B cell (primary cell): Measurements from ENCODE around the gene ARHGAP15. TPM values are rescaled to one million over a fixed set of nuclear protein-coding genes. Genes with fewer than 3 reads are reported as not detected.

Experiments
- ATAC-seq: fragments of 200-7000 bp; cut with Tn5 transposase; one replicate; pipeline ENCODE4 v1.10.0; 2021; ENCODE audit warnings: low read depth, mild to moderate bottlenecking, moderate number of reproducible peaks, moderate library complexity
- CTCF ChIA-PET: fragments of 350-600 bp; sonication (Branson Sonifier 250); formaldehyde crosslinking; loops from one replicate; lab custom pipeline; 2021; ENCODE audit warnings: antibody characterized with exemption, inconsistent platforms; lab: Charles Lee
- POLR2A ChIA-PET: fragments of 350-600 bp; sonication (Branson Sonifier 250); formaldehyde crosslinking; loops from one replicate; lab custom pipeline; 2021; ENCODE audit warnings: antibody characterized with exemption; lab: Charles Lee
- DNase-seq: peaks from one replicate; pipeline ENCODE4 v3.0.0; 2013
- H2AFZ ChIP-seq: 2 replicates; pipeline ENCODE4 v1.6.1; 2012; ENCODE audit warnings: mild to moderate bottlenecking, low read depth, low read length; ENCODE audit not compliant: insufficient read depth, poor library complexity, severe bottlenecking
- H3K27ac ChIP-seq, 2 donors: 1 replicate in 1 of 2; 2 replicates in 1 of 2; pipeline ENCODE4 v1.5.1; 2012 to 2013; ENCODE audit warnings: low read length in 2 of 2, mild to moderate bottlenecking in 2 of 2, moderate library complexity in 1 of 2
- H3K27me3 ChIP-seq, 4 experiments: fragments of 200-600 bp in 1 of 4; sonication (generic) in 1 of 4; replicated peaks in 1 of 4; 1 replicate in 2 of 4; 2 replicates in 2 of 4; pipeline versions ENCODE4 v1.6.1 to v1.7.0; 2013 to 2016; ENCODE audit warnings: low read length in 3 of 4, mild to moderate bottlenecking in 2 of 4, mixed read lengths in 1 of 4, moderate library complexity in 1 of 4; ENCODE audit not compliant: insufficient read depth in 4 of 4, control insufficient read depth in 3 of 4; ENCODE audit errors: control extremely low read depth in 1 of 4
- H3K36me3 ChIP-seq, 2 experiments: replicated peaks in 1 of 2; 1 replicate in 1 of 2; 2 replicates in 1 of 2; pipeline versions ENCODE4 v1.6.1 to v1.7.1; 2013; ENCODE audit warnings: low read length in 1 of 2; ENCODE audit not compliant: insufficient read depth in 2 of 2, control insufficient read depth in 1 of 2; ENCODE audit errors: control extremely low read depth in 1 of 2, extremely low read depth in 1 of 2
- H3K4me1 ChIP-seq, 2 donors: fragments of 200-600 bp in 1 of 2; sonication (generic) in 1 of 2; 1 replicate in 1 of 2; 2 replicates in 1 of 2; pipeline versions ENCODE4 v1.5.1 to v1.6.1; 2013 to 2017; ENCODE audit warnings: low read length in 2 of 2; ENCODE audit not compliant: control insufficient read depth in 2 of 2, insufficient read depth in 2 of 2
- H3K4me2 ChIP-seq: replicated peaks from 2 replicates; pipeline ENCODE3; 2012; ENCODE audit warnings: mild to moderate bottlenecking, low read depth, low read length; ENCODE audit not compliant: poor library complexity, severe bottlenecking
- H3K4me3 ChIP-seq, 5 experiments: fragments of 200-600 bp in 1 of 5; sonication (generic) in 1 of 5; 1 replicate in 3 of 5; 2 replicates in 2 of 5; pipeline versions ENCODE4 v1.5.1 to v1.7.0; 2011 to 2016; ENCODE audit warnings: low read length in 4 of 5, mild to moderate bottlenecking in 4 of 5, low read depth in 2 of 5, control low read depth in 1 of 5, moderate library complexity in 1 of 5; ENCODE audit not compliant: insufficient read depth in 1 of 5; ENCODE audit errors: control extremely low read depth in 1 of 5, extremely low read depth in 1 of 5
- H3K79me2 ChIP-seq: fragments of 200-600 bp; sonication (generic); one replicate; pipeline ENCODE4 v1.6.0; 2016; ENCODE audit warnings: low read length; ENCODE audit not compliant: control insufficient read depth, insufficient read depth
- H3K9ac ChIP-seq: fragments of 200-600 bp; sonication (generic); 2 replicates; pipeline ENCODE4 v1.6.1; 2017; ENCODE audit warnings: mild to moderate bottlenecking, low read length, moderate library complexity
- H3K9me3 ChIP-seq, 3 donors: one replicate each; pipeline versions ENCODE4 v1.6.1 to v1.7.1; 2013; ENCODE audit warnings: low read length in 2 of 3; ENCODE audit not compliant: control insufficient read depth in 2 of 3, insufficient read depth in 1 of 3; ENCODE audit errors: control extremely low read depth in 1 of 3
- H4K20me1 ChIP-seq: 2 replicates; pipeline ENCODE4 v1.6.0; 2012; ENCODE audit warnings: mild to moderate bottlenecking, low read length; ENCODE audit not compliant: insufficient read depth, control insufficient read depth, poor library complexity, severe bottlenecking
- H3K27ac Mint-ChIP-seq: one replicate; pipeline ENCODE4 v1.8.0; 2021; ENCODE audit warnings: mixed read lengths
- H3K27me3 Mint-ChIP-seq: one replicate; pipeline ENCODE4 v1.8.0; 2021; ENCODE audit warnings: mixed read lengths
- H3K4me1 Mint-ChIP-seq: one replicate; pipeline ENCODE4 v1.8.0; 2021; ENCODE audit warnings: mixed read lengths
- H3K4me3 Mint-ChIP-seq: one replicate; pipeline ENCODE4 v1.8.0; 2021; ENCODE audit warnings: mixed read lengths
- H3K9me3 Mint-ChIP-seq: one replicate; pipeline ENCODE4 v1.8.0; 2022; ENCODE audit warnings: mixed read lengths; ENCODE audit not compliant: insufficient read depth
- CTCF ChIP-seq: fragments of 200-600 bp; IDR thresholded peaks from one replicate; pipeline ENCODE4 v1.8.0; 2022; ENCODE audit warnings: antibody characterized with exemption, mild to moderate bottlenecking
- EZH2 ChIP-seq: IDR thresholded peaks from 2 replicates; pipeline ENCODE4 v1.6.1; 2012; ENCODE audit warnings: borderline replicate concordance, low read depth, mild to moderate bottlenecking, moderate library complexity, low read length; ENCODE audit not compliant: insufficient read depth, poor library complexity, severe bottlenecking
- WGBS: methylation state at CpG from one replicate; pipeline ENCODE4 v1.1.5; 2013; ENCODE audit warnings: missing lambda C conversion rate; ENCODE audit not compliant: insufficient coverage; 5-methylcytosine and 5-hydroxymethylcytosine counted together
- intact Hi-C: fragments of 100-400 bp; cut with micrococcal nuclease; formaldehyde crosslinking; loops from one replicate; pipeline ENCODE4 v1.10.0; 2022
- polyA plus RNA-seq: library from polyadenylated mRNA; depleted of rRNA; stranded (reverse); fragments of >200 nt; gene quantifications from 2 replicates; pipeline ENCODE4 v1.2.3, GENCODE V29; 2012
- total RNA-seq, 2 donors: library from RNA; stranded (reverse); fragments of 120-200 nt in 1 of 2; gene quantifications; 1 replicate in 1 of 2; 2 replicates in 1 of 2; pipeline versions ENCODE4 v1.2.3 to v1.2.4, GENCODE V29; 2013 to 2022

Gene ARHGAP15
- total and polyA plus RNA-seq, 2 donors (not counting 1 experiment from before 2014, with no cell fraction given): 58.6 to 187 TPM

GRCh38 chr2:143384111-143384510, 254.9 kb downstream of the ARHGAP15 start:
- no CpG with 5 or more reads among the region's 6 CpGs for WGBS
- Histone ChIP-seq H3K9me3 (no peaks in the 10 kb centered on the region), H3K9ac (no peak overlapping the region), H3K27ac (no peak overlapping the region), H4K20me1 (peaks cover 4% of the 10 kb centered on the region), H3K4me1 (no peaks in the 10 kb centered on the region), H3K36me3 (peaks cover 1 to 12% of the 10 kb centered on the region in 2 experiments), H2AFZ (no peak overlapping the region), H3K4me2 (no peak overlapping the region), H3K79me2 (peaks cover 9% of the 10 kb centered on the region), H3K27me3 (no peaks in the 10 kb centered on the region), H3K4me3 (no peak overlapping the region)
- Mint-ChIP-seq H3K9me3 (no peaks in the 10 kb centered on the region), H3K4me1 (peaks cover 2% of the 10 kb centered on the region), H3K27me3 (no peaks in the 10 kb centered on the region), H3K4me3 (no peak overlapping the region), H3K27ac (no peak overlapping the region)
- TF ChIP-seq EZH2: no peak
- no peak for TF ChIP-seq CTCF
- POLR2A ChIA-PET: no interaction called here
- ATAC-seq (no peak), DNase-seq (no peak)
- CTCF ChIA-PET: no interaction called here
- intact Hi-C loops: no loop called here

DNA sequence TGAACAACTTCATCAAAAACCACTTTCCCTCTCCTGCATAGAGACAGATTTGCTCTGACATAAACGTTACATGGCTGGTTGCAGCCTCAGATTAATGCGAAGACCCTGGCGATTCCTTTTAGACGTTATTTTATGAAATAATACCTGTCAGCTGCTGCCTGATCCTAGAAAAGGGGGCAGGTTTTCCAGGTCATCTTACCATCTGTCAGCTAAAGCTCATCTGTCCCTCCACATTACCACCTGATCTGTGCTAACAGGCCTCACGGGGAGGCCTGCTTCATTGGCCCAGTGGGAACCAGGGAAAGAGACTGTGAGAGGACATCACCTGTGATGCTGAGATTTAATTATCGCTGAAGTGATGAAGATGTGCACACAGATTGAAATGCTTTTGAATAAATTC, 261.0 kb downstream of the ARHGAP15 start:
- ChIA-PET CTCF (no interaction called here), POLR2A (no interaction called here)
- no peak overlapping the region for H3K27ac Mint-ChIP-seq
- peaks cover 3 to 23% of the 10 kb centered on the region in 2 experiments for H3K36me3 ChIP-seq
- H3K9me3 Mint-ChIP-seq: no peaks in the 10 kb centered on the region
- H3K4me3 ChIP-seq: no peak overlapping the region
- H4K20me1 ChIP-seq: no peaks in the 10 kb centered on the region
- no peak overlapping the region for H3K9ac ChIP-seq
- ATAC-seq (no peak), DNase-seq (no peak)
- no peaks in the 10 kb centered on the region for H3K4me1 Mint-ChIP-seq
- WGBS: 100% methylated on average over 5 of the region's 6 CpGs
- H3K4me3 Mint-ChIP-seq: no peak overlapping the region
- TF ChIP-seq CTCF (no peak), EZH2 (no peak)
- H3K27me3 ChIP-seq: no peaks in the 10 kb centered on the region
- H3K27me3 Mint-ChIP-seq: no peaks in the 10 kb centered on the region
- H3K4me2 ChIP-seq: no peak overlapping the region
- no peak overlapping the region for H3K27ac ChIP-seq
- H3K4me1 ChIP-seq: no peaks in the 10 kb centered on the region
- H3K9me3 ChIP-seq: no peaks in the 10 kb centered on the region
- peaks cover 9% of the 10 kb centered on the region for H3K79me2 ChIP-seq
- intact Hi-C loops: no loop called here
- no peak overlapping the region for H2AFZ ChIP-seq
